ENCODE results near the gene MRM2.

Gene MRM2

DNA sequence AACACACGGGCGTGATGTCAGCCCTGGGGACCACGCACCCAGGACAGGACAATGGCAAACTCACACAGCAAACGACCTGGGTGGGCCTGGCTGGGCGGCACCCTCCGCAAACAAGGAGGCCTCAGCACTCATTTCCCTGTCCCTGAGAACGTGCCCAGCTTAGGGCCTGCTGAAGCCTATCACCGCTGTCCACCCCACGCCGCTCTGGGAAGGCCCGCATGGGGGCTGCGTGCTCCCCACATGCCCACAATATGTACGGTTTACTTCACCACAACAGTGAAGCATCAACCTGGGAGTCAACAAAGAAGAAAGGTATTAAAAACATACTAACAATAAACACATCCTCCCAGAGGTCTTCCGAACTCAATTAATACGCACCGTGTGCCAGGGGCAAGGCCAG is 21.5 kb downstream of the MRM2 start:
- DNase-seq (ENCODE audit: low read depth), result no peak

DNA sequence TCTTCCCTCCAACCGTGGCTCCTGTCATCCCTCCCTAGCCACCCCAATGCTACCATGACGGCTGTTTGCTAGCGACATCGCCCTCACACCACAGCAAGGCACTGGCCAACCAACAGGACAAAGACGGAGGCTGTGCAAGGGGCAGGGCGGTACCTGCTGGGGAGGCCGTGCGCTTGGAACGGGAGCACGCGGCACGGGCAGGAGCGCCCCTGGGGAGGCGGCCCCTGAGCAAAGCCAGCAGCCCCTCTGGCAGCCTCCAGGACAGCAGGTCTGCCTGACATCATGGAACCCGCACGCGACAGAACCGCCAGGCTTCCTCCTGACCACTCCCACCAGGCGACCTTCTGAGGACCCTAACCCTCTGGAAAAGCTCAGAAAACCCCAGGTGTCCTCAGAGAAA is 22.0 kb downstream of the MRM2 start:
- no peak for DNase-seq (ENCODE audit: low read depth)

DNA sequence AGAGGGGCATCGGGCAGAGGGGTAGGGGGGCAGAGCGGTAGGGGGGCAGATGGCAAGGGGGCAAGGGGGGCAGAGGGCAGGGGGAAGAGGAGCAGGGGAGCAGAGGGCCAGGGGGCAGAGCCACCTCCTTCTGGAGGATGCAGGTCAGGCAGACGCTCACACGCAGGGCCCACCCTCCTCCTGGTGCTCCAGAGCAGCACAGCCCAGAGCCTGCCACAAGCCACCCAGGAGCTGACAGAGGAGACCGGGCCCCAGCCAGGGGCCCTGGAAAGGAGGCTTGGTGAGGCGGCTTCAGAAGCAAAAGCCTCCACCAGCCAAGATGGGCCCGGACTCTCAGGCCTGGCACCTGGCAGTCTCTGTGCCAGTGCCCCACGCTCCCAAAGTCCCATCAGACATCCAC is 22.4 kb downstream of the MRM2 start:
- DNase-seq (ENCODE audit: low read depth), result no peak

DNA sequence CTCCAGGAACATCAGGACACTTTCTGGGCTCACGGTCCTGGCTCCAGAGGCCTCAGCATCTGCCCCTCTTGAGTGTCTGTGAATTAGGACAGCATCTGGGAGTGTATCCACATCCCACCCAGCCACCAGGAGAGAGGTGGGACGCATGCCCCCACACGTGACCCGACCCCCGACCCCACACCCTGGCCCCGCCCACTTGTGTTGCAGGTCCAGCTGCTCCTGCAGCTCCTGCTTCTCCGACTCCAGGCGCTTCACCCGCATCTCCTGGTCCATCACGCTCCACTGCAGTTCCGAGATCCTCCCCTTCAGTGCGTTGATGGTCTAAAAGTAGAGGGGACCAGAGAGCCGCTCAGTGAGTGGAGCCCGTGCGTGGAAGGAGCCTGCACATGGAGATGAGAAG is 22.9 kb downstream of the MRM2 start:
- DNase-seq (ENCODE audit: low read depth), result no peak

DNA sequence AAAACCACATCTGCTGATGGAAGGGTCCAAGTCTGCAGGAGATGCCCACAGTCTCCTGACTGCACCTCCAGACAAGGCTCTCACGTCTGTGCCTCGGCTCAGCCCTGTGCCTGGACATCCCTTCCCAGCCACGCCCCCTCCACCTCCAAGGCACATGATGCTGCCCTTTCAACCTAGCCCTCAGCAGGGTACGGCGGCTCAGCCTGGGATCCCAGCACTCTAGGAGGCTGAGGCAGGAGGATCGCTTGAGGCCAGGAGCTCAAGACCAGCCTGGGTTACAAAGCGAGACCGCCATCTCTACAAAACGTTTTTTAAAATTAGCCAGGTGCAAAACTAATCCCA is 23.6 kb downstream of the MRM2 start:
- no peak for DNase-seq (ENCODE audit: low read depth)

DNA sequence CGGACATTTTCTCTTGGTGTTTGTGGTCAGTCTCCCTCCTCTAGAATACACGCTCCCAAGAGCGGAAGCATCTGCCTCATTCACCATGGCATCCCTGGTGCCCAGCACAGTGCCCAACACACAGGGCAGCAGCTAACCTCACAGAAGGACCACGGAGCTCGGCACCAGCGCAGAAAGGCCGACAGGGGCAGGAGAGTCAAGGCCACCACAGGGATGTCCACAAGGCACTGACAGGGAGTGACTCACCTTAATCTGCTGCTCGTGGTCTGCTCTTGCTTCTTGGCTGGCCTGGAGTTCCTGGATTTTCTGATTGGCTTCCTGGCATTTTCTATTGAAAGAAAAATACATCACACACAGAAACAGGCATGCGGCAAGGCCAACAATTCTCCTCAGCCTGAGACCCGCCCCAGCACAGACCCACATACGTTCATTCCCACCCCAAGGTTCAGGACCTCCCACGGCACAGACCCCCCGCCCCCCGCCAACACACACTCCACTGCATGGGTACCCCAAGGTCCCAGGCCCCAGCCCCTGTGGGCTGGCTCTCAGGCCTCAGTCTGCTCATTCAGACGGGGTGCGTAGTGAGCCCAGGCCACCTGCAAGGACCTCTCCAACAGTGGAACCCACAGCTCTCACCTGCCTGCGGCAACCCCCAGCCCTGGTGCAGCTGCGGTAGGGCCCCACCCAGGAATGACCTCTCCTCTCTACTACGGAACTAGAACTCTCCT is 24.1 kb downstream of the MRM2 start:
- no peak for DNase-seq (ENCODE audit: low read depth)

DNA sequence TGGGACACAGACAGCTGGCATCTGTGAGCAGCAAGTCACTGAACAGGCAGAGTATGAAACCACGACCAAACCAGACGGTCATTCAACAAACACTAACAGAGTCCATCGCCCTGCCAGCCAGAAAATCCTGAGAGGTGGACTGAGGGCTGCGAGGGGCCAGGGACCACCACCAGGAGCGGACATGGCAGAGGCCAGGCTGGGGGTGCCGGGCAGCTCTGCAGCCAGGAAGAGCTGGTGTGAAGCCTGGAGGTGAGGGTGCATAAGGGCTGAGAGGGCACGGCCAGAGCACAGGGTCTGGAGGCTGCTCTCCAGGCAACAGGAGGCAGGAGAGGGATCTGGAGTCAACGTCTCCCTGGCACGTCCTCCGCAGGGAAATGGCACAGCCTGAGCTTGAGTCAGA is 24.8 kb downstream of the MRM2 start:
- DNase-seq (ENCODE audit: low read depth), result no peak

DNA sequence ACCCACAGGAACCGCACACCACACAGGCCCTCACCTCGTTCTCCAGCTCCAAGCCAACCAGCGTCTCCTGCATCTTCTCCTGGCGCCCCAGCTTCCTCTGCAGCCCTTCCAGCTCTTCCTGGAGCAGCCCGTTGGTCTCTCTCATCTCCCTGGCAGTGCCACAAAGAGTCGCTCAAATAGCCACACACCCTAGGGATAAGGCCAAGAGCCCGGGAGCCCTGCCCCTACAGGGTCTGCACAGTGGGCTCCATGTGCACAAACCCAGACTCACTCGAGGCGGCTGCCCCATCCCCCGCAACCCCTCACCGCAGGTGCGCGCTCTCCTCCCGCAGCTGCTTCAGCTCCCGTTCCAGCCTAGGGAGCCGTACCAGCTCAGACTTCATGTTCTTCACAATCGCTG is 26.2 kb downstream of the MRM2 start:
- no peak for DNase-seq (ENCODE audit: low read depth)

DNA sequence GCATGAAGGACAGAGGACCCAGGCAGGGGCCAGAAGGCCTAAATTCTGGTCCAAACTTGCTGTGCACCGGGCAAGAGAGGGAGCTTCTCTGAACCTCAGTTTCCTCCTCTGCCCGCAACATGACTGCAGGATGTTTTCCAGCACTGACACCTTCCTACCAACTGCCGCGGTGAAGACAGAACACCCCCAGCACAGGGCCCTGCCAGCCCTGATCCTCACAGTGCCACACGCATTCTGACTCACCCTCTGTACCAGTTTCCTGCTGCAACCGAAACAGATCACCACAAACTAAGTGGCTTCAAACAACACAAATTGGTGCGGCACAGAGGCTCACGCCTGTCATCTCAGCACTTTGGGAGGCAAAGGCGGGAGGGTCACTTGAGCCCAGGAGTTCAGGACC is 27.4 kb downstream of the MRM2 start:
- no peak for DNase-seq (ENCODE audit: low read depth)

DNA sequence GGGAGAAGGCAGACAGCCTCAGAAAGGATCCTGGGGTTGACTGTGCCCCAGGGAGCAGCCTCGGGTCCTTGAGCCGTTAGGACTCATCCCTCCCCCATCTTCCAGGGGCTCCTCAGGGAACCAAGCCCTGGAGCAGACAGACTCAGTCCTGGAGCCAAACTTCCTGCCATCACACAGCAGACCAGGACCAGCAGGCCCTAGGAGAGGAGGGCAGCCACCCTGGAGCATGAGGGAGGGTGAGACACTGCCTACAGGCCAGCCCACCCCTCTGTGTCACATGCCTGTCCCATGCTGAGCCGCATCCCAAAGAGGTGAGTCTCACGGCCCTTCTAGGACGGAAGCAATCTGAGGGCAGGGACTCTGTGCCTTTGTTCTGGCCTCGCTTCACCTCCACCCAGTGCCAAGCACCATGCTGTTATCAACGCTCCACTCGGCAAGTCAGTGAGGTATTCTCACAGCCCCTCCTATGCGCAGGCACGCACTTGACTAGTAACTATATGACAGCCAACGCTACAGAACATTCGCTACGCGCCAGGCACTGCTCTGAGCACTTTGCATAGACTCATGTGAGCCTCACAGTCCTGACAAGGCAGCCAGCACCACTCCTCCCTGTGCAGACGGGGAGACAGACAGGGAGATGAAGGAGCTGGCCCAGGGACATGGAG is 28.3 kb downstream of the MRM2 start:
- DNase-seq (ENCODE audit: low read depth), result no peak

DNA sequence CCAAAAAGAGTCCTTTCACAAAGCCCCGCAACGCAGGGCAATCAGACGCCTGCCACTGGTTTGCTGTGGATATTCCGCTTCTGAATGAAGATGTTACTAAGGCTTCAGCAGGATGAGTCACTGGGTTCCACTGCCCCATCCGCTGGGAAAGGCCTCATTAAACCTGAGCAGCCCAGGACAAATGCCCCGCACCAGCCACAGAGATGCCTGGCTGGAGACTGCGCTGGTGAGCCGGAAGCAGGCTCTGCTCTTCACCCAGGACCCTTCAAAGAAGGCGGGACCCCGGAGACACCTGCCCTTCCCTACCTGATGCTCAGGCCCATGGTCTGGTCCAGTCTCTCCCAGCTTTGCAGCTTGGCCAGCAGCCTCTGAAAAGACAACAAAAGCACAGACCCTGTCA is 29.1 kb downstream of the MRM2 start:
- no peak for DNase-seq (ENCODE audit: low read depth)

DNA sequence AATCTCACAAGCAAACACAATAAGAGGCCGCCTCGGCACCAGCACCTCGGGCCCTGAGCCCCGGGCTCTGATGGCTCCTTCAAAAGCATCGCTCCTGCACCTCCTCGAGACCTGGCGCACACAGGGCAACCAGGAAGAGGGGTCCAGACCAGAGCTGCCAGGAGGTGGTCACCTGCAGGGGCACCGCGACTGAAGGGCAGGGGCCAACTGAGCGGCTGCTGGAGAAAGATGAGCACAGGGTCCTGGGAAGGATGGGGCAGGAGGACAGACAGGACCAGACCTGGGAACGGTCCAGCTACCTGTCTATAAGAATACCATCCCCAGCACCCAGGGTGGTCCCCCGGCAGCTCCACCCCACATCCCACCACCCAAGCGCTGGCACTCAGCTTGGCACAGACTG is 30.1 kb downstream of the MRM2 start:
- no peak for DNase-seq (ENCODE audit: low read depth)

DNA sequence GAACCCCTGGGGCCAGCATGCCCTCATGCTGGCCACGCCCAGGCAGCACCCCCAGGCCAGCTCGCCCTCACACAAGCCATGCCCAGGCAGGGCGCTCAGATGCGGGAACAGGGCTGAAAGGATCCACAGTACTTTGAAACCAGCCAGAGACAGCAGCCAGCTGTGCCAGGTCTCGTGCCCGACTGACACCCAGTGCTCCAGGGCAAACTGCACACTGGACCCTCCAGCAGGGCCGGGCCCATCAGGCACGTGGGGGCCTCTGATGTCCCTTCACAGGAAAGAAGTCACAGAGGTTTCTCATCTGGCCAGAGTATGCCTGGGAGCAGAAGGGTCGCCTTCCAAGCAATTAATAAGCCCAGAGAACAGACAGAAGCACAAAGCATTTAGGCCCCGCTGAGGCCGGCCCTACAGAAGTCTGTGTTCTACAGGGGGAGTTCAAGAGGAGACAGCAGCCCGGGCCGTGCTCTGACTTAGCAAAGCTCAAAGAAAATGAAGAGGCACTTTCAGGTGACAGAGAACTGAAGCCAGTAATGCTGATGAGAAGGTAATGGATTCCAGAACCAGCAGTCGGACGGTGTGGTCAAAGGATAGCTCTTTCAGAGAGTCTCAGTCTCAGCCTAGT is 30.6 kb downstream of the MRM2 start:
- DNase-seq (ENCODE audit: low read depth), result no peak

DNA sequence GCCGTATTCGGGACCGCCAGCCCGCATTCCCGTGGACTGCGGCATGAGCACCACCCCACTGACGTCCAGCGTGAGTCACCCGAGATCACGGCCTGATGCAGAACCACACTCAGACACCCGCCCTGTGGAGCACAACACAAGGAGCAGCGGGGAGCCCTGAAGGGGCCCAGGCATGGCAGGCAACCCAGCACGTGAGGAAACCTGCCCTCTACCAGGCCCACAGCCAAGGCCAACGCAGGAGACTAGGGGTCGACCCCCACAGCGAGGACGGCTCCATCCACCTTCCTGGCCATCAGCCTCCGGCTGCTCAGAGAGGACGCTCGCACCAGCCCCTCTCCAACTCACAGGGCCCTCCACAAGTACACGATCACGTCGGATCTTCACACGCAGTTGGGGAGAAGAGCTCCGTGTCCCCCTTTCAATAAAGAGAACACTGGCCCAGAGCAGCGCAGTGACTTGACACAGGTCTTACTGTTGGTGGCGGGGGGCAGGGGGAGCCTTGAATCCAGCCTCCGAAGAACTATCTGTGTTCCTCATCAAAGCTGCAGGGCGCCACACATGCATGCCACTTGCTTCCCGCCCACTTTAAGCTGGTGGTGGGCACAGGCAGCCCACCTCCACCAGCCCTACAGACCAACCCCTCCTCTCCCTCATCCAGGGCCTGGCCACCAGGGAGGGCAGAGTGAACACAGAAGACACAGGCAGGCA is 31.3 kb downstream of the MRM2 start:
- DNase-seq (ENCODE audit: low read depth), result no peak

DNA sequence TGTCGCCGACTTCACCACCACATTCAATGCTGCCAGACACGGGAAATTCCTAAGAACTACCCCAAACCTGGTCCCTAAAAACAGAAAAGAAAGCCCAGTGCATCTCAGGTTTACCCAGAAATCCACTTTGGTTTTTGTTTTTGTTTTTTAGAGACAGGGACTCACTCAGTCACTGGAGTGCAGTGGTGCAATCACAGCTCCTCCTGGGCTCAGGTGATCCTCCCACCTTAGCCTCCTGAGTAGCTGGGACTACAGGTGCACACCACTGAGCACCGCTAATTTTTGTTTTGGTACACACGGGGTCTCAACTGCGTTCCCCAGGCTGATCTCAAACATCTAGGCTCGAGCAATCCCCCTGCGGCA is 32.1 kb downstream of the MRM2 start:
- no peak for DNase-seq (ENCODE audit: low read depth)

DNA sequence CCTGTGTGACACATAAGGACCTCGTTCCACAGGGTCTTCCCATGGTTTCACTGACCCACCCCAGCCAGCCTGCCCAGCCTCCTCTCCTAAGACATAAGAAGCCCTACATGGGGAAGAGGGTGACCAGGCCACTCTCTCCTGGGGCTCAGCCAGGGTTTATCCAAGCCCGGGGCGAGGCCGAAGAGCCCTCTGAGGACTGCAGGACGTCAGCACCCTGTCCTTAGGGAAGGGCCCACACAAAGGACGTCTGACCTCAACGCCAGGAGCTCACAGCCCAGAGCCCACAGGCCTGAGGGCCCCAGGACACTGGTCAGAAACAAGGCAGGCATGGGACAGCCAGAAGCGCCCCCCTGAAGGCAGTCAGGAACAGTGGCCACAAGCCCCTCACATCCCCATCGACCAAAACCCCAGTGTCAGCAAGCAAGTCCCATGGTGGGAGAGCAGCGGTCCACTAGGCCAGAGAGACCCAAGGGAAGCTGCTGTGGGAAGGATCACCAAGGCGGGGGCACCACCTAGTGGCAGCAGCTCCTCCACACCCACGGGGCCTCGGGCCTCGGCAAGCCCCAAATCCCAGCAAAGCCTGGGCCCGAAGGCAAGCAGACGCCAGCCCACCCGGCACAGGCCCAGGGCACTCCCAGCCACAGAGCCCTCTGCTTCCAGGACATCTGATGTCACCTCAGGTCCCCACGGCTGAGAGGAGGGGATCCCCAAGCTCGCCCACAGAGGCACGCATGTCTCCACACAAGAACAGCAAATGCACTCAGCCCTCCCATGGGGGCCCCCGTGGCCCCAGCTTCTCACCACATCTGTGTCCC is 32.7 kb downstream of the MRM2 start:
- peak; percentile 68 for DNase-seq (ENCODE audit: low read depth)

DNA sequence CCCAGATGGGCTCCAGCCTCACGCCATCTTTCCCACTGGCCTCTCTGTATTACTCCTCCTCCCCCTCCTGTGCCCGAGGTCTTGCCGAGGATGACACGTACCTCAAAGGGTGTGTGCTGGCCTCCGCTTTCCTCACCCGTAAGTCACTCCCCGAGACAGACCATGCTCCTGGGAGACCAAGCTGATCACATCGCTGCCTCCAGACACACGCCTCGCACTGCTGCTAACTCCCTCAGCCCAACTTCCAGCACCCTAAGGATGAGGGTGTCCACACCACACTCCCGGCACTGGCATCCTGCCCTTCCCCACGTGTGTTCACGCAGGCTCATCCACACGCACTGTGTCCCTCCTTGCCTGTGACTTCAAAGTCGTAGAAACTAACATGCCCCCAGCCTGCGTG is 33.3 kb downstream of the MRM2 start:
- no peak for DNase-seq (ENCODE audit: low read depth)

DNA sequence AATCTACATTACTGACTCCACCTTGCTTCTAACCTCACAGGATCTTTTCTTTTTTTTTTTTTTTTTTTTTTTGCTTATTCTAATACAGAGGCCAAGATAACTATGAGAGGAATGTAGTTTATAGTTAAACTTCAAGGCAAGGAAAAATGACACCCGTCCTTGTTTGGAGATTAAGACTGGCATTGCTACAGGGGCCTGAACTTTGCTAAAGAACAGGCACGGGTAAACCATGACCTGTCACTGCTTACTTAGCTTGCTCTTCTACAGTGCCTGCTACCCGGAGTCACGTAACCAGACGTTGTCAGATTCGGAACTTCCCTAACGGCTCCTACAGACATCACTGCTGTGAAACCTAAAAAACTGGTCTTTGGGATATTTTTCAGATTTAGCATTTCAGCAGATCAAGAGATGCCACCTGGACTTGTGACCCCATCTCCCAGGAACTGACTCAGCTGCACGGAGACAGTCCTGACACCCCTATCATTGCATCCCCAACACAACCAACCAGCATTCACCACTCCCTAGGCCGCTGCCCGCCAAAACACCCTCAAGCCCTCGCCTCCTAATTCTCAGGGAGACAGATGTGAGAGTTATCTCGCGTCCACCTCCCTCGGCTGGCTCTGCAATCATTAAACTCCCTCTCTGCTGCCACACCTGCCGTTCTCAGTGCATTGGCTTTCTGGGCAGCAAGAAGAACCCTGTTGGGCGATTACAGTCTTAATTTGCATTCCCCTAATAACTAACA is 36.8 kb downstream of the MRM2 start:
- no peak for DNase-seq (ENCODE audit: low read depth)

DNA sequence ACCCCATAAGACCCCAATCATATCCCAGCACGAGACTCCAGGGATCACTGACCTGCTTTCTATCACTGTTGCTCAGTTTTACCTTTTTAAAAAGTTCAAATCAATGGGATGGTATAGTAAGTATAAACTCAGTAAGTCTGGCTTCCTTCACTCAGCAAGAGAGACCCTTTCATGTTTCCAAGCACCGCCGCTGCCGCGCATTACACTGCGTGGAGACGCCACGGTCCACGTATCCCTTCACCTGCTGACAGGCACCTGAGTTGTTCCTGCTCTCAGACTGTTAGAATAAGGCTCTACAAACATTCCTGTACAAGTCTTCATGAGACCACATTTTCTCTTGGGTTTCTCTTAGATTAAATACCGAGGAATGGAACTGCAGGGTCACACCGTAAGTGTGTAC is 37.6 kb downstream of the MRM2 start:
- no peak for DNase-seq (ENCODE audit: low read depth)

DNA sequence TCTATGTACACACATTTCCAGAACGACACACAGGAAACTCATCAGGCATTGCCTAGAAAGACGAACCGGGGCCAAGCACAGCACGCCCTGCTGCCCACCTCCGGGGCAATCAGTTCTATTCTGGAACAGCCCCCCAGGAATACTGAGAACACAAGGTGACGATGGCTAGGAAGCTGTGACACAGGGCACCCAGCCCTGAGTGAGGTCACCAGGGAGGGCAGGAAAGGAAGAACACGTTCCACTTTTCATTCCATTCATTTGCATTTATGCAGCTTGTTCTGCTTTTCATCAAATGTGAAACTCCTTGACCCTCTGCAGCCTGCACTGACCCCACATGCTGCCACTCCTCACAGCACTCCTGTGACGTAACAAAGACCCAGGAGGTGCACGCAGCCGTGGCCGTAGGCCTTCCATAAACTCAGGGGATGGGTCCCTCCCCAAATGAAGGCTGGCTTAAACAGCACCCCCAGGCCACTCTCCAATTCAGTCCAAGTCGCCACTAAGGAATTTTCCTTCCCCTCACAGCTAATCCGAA is 38.2 kb downstream of the MRM2 start:
- no peak for DNase-seq (ENCODE audit: low read depth)

Data from fibroblast of gingiva (primary cell).